M059J (cell line): ENCODE results near the gene SETD2. TPM values are rescaled to one million over a fixed set of nuclear protein-coding genes. Genes with fewer than 3 reads are reported as not detected.

Source experiments
- DNase-seq: peaks from one replicate; pipeline ENCODE4 v3.0.0-alpha.2; 2012; ENCODE audit warnings: low read depth
- total RNA-seq: library from RNA; depleted of rRNA; stranded (reverse); fragments of >200 nt; shearing (Covaris generic); gene quantifications from 2 replicates; pipeline ENCODE4 v1.2.3, GENCODE V29; 2014

Gene SETD2
- total RNA-seq, 1 experiment from 2014 or later = 17.3 TPM

- DNase-seq = no peak
These were observed 178.3 kb downstream of the SETD2 start for GRCh38 chr3:46985588-46985987.

DNA sequence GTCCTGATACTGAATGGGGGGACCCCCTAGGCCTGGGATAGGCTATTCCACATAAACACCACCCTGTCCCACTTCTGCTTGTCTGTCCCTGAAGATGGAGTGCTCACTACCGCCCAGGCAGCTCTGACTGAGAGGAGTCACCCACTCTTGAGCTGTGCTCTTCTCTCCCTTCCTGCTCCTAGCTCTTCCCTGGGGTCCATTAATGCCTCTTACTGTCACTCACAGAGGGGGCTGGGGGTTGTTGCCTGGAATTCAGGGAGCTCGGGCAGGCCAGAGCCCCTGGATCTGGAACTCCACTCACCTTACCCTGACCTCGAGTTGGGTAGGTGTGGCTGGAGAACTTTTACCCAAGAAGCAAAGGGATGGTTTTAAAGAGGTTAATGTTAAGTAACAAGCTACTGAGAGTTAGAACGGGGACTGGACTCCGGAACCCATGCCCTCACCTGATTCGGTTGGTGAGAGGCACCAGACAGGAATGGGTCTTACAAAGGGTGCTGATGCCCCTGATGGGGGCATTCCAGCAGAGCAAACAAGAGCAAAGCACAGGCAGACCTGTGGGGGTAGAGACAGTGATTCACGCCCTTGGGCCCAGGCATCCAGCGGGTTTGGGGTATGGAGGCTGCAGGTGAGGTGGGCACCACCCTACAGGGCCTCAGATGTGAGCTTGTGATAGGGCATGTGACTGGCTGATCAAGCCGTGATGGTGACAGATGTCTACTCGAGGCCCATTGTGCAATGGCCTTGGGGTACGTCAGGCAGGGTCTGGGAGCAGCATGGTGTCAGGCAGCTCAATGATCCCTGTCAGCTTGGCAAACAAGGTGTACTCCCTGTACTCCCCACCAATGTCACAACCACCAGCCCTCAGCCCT, 179.1 kb downstream of the SETD2 start:
- no peak for DNase-seq

DNA sequence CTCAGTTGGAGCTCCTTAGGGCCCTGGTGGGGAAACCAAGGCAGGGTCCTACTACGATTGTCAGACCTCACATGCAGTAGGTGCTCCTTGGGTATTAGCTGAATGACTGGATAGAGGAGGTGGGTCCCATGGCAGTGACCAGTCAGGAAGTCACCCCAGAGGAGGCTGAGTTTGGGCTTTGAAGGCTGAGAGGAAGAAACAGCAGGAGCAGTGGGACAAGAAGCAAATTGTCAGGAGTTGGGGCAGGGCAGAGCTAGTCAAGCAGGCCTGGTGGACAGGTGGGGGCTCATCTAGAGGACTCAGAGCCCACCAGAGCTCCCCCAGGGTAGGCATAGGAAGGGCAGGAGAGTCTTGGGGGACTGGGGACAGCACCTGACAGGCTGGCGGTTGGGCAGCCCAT, 181.4 kb downstream of the SETD2 start:
- no peak for DNase-seq

DNA sequence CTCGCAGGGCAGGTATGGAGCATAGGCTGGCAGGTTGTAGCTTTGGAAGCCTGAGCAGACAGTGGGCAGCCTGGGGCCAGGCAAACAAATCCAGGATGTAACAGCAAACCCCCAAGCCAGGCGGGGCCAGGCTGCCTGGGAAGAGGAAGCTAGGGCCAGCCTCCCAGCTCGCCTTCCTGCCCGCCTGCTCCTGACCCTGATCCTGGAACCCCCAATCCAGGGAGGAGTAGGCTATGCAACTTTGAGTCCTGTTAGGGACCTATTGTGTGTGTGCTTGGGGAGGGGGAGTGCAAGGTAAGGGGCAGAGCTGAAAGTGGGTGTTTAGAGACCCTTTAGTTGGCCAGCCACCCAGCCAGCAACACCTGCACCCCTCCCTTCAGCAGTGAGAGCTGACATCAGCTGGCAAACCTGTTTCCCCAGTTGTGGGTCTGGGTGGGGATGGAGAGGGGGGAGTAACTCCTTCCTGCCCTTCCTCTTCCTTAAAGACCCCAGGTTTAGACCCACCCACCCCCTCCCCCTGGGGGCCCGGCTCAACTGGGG, 181.9 kb downstream of the SETD2 start:
- DNase-seq = no peak

GRCh38 chr3:46979958-46980497, 183.9 kb downstream of the SETD2 start:
- DNase-seq = no peak

DNA sequence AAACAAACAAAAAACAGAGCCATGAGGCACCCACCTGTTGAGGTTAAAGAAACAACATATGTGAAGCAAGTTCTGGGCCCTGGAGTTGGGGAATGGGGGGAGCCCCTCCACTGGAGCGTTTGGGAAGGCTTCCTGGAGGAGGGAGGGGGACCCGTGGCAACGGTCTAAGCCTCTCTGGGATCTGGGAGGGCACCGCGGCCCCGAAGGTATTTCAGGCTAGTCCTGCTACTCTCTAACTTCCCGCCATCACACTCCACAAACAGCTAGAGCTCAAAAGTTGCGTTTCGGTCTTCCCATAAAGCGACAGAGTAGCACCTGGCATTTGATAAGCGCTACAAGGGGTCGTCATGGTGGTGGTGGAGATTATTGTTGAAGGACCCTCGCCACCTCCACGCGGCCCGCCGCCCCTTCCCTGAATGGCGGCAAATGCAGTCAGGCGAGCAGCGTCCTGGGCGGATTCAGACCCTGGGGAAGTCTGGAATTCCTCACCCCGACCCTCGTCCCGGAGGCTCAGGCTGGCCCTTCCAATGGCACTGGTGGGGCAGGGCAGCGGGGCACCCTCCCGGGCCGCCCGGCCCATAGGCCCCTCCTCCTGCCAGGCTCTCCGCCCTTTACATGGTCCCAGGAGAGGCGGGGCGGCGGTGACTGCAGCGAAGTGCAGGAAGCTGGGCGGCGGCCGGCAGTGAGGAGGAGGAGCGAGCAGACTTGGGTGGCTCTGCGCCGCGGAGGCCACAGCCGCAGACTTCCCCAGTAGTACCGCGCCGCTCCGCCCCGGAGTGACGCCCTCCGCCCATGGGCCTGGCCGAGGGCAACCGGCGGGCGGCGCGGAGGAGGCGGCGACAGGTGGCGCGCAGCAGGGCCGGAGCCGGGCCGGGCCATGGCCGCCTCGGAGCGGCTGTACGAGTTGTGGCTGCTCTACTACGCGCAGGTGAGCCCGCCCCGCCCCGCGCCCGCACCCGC, 184.6 kb downstream of the SETD2 start, which contains the start of gene NBEAL2:
Gene NBEAL2 (plus strand): TSS at position 682 of the 960 bp plus-strand sequence. CDS start 196 bp downstream, at position 878.
- peak; percentile 84 for DNase-seq

GRCh38 chr3:46978381-46978780, 185.5 kb downstream of the SETD2 start:
- no peak for DNase-seq

DNA sequence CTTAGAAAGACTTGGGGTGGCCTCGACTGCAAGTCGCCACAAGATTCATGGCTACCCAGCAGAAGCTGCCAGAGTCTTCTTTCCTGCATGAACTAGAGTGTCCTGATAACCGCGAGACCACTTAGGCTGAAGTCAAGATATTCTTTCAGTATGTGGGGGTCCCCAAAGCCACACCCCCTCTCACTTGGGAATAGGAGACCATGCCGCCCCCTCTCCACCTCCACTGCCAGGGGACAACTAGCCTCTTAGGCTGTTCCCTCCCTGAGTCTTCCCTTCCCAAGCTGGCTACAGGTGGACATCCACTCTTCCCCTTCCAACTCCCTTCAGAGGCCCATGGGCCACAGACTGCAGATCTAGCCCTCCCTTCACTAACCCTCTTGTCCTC, 186.1 kb downstream of the SETD2 start:
- DNase-seq = no peak

- peak; percentile 98 for DNase-seq
These were observed 187.4 kb downstream of the SETD2 start, which contains the start of gene CCDC12 for GRCh38 chr3:46976326-46977190. Gene CCDC12, minus strand, starts transcription at chr3:46976745. Its CDS starts 13 bp downstream, at chr3:46976732.

DNA sequence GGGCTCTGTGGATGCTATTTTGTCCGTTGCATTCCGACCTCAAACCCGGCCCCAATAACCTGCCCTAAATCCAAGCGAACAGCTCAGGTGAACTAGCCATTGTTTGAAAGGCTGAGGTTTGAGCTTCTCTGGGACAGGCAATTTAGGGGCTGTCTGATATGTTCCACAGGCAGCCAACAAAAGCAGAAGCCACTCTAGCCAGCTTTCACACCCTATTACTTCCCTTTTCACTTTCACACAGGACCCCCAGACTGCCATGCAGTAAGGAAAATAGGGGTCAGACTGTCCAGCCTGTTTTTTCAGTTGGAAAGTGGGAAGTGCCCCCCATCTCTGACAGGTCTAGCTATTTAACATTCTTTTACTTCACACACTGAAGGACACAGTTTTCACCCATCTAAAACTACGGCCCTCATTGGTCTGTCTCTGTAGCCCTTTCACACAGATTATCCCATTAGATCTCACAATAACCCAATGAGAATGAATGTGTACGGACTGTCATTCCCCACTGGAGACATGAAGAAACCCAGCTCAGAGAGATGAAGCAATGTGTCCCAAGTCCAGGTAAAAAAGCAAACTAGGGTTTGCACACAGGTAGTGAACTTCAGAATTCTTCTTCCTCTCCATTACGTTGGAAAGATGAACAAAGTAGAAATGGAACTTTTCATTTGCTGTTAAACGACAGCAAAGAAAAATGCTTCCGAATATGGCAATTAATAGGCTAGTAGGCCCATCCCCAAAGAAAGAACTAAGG, 189.3 kb downstream of the SETD2 start:
- DNase-seq = no peak

- no peak for DNase-seq
These were observed 191.5 kb downstream of the SETD2 start for GRCh38 chr3:46972396-46972795.

DNA sequence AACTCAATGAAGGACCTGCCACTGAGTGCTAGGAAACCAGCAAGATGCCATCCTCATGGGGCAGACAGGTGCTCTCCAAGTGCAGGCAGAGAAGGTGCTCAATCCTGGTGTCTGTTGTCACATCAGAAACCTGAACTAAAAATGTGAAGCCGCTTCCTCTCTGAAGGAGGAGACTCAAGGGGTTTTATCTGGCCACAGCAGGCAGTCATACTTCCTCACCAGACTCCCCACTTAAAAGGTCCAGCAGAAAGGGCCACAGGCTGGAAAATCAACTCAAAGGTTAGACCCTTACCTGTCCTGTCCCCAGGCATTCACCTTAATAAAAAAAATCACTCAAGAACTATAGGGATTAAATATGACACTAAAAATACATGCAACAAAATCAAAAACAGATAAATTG, 192.2 kb downstream of the SETD2 start:
- no peak for DNase-seq

GRCh38 chr3:46971151-46971550, 192.8 kb downstream of the SETD2 start:
- DNase-seq = no peak

DNA sequence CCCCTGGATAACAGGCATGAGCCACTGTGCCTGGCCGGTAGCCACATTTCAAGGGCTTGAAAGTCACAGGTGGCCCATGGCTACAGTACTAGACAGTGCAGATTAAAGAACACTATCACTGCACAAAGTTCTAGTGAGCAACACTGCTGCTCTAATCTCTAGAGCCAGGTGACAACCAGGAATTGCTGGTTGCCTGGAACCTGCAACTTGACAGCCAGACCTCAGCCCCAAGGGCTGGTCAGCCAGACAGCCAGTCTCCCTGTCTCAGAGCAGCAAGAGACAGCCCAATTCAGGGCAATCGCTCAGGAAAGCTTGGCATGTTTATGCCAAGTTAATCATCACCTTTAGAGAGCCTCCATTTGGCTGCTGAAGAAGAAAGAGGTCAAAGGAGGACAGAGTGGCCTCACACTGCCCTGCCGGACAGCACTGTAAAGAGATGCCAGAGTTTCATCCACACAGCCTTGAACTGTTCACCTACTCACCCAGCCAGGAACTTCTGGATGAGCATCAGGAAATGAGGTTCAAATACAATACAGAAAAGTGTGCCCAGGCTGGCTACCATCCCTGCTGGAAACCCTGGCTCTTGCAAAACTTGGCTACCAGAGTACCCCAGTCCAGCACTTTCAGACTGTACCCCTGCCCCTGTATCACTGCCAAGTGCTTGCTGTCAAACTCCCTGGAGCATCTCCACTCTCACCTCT, 193.4 kb downstream of the SETD2 start:
- peak; percentile 66 for DNase-seq

DNA sequence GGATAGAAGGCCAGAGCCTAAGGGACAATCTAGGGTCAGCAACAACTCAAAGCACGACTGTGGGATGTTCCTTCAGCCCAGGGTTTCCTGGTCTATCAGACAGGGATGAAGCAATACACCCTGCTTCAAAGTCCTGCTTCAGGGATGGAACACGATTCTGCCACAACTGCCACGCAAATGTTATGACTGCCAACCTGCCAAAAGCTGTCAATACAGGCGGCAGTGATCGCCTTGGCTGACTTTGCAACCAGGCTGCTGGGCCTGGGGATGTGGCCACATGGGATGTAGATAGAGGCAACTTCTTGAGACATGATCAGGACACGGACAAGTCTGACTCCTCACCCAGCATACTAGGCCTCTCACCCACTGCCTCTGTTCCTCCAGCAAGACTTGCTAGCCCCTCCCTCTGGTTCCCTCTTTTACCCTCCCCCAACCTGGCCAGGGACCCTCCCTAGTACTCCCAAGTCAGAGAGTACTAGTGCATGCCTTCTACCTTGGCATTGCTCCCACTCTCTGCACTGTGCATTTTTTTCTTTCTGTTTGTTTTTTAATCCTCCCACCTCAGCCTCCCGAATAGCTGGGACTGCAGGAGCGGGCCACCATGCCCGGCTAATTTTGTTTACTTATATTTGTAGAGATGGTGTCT, 195.0 kb downstream of the SETD2 start:
- no peak for DNase-seq

DNA sequence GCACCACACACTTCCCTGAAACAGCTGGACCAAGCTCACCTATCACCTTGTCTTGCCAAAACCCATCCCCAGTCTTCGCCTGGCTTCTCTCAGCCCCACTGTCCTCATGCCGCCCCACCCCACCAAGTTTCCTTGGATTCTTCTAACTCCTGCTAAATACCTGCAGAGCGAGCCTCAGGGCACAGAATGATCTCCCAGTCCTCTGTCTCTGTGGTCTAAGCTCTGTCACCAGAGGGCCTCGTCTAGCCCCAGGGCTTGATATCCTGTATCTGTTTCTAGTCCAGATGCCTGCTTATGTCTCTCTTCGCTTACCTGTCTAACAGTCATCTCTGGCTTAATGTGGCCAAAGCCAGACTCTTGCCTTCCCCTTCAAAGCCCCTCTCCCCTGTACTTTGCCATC, 197.1 kb downstream of the SETD2 start:
- no peak for DNase-seq
